HG02840 (cell line): ENCODE data around the gene ZNF771.
"Not testable (repeated sequence)": the region's sequence is repeated elsewhere in the genome, so short reads cannot be mapped to it uniquely, and the experiment has no call there.

Experiments used
- ATAC-seq: cut with Tn5 transposase; IDR thresholded peaks from one replicate; pipeline ENCODE4 v1.9.1; 2021; ENCODE audit warnings: mild to moderate bottlenecking, moderate library complexity, moderate number of reproducible peaks; ENCODE audit not compliant: unreplicated experiment, low FRiP score

The ZNF771 gene

DNA sequence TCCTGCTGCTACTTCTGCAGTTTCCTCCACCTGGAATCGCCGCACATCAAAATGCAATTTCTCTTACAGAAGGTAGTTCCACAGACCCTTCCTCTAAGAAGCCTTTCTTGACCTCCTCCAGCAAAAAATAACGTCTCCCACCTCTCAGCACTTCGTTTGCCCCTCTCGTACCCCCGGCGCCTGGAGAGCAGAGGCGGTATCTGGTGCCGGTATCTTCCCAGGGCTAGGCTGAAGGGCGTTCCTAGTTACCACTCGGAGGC is 21.9 kb downstream of the ZNF771 start:
- no peak for ATAC-seq

DNA sequence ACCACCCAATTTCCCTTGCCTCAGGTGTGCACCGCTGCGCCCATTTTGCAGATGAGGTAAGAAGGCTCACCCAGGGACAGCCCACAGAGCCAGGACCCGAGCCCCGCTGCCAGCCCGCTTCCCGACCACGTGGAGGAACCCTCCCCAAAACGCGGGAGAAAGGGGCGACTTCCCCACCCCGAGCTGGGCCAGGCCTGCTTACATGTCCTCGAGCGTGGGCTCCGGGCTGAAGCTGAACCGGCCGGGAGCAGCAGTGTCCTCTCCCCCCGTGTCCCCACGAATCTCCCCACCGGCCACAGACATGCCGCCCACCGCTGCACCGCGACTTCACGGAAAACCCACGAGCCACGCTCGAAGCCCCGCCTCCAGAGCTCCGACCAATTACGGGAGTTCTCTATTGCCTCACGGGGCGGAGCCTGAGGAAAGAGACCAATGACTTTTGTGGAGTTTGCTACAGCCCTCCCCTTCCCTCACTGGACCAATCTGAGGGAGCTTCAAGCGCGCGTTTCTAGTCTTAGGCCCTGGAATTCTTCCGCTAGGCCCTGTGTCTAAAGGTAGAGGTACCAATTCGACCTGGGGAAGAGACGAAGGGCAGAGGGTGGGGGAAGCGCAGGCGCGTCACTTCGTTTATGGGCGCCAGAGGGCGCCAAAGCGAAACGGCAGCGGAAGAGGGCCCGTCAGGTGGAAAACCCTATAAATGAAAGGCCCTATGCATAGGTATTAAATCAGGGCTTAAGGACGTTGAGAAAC is 22.4 kb downstream of the ZNF771 start, which contains the start of gene DCTPP1:
Gene DCTPP1 (minus strand): TSS at position 353 of the 750 bp plus-strand sequence. CDS start 50 bp downstream, at position 303.
- peak; percentile 98 for ATAC-seq

- peak; percentile 5 for ATAC-seq
Measured at GRCh38 chr16:30430428-30430970, 23.1 kb downstream of the ZNF771 start.

DNA sequence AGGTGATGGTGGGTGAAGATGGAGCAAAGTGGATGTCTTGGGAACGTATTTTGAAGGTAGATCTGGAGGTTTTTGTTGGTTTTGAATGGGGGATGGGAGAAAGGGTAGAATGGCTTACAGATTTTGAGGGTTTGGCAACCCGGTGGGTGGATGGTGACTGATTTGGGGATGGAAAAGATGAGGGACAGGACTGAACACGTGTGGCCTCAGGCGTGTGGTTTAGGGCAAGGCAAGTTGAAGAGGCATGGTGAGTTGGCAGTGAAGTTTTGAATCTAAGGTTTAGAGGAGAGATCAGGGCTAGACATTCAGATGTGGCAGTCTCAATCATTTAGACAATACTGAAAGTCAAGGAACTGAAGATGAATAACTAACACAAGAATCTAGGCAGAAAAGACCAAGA is 27.4 kb downstream of the ZNF771 start:
- no peak for ATAC-seq

DNA sequence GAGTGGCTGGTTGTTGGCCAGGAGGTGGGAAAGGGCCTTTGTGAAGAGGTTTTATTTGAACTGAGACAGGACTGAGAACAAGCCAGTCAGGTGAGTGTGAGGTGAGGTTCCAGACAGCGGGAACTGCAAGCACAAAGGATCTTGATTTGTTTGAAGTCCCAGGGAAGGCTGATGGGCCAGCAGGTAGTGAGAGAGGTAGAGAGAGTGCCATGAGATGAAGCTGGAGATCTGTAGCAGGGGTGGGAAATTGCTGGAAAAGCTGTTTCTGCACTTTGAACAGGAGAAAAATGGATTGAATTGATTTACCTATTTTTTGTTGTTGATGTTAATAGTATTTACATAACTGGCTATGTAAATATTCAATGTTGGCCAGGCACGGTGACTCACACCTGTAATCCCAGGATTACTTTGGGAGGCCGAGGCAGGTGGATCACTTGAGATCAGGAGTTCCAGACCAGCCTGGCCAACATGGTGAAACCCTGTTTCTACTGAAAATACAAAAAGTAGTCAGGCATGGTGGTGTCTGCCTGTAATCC is 30.2 kb downstream of the ZNF771 start:
- no peak for ATAC-seq

DNA sequence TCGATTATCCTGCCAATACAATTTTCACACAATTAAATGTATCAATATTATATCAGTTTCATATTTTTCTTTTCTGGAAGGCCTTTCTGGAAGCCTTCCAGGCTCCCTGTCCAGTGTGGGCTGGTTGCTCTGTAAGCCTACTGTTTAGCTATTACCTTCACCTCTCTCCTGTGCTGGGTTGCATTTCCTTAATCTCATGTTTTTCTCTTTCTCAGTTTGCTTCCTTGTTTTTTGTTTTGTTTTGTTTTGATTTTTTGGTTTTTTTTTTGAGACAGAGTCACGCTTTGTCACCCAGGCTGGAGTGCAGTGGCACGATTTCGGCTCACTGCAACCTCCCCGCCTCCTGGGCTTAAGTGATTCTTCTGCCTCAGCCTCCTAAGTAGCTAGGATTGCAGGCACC is 31.4 kb downstream of the ZNF771 start:
- no peak for ATAC-seq

GRCh38 chr16:30439720-30440348 is 32.4 kb downstream of the ZNF771 start:
- ATAC-seq: no peak

- ATAC-seq: no peak
Measured at GRCh38 chr16:30443631-30444030, 36.2 kb downstream of the ZNF771 start.

GRCh38 chr16:30444231-30445148 is 37.1 kb downstream of the ZNF771 start:
- no peak for ATAC-seq

- no peak for ATAC-seq
Measured at GRCh38 chr16:30445149-30445407, 37.7 kb downstream of the ZNF771 start.

DNA sequence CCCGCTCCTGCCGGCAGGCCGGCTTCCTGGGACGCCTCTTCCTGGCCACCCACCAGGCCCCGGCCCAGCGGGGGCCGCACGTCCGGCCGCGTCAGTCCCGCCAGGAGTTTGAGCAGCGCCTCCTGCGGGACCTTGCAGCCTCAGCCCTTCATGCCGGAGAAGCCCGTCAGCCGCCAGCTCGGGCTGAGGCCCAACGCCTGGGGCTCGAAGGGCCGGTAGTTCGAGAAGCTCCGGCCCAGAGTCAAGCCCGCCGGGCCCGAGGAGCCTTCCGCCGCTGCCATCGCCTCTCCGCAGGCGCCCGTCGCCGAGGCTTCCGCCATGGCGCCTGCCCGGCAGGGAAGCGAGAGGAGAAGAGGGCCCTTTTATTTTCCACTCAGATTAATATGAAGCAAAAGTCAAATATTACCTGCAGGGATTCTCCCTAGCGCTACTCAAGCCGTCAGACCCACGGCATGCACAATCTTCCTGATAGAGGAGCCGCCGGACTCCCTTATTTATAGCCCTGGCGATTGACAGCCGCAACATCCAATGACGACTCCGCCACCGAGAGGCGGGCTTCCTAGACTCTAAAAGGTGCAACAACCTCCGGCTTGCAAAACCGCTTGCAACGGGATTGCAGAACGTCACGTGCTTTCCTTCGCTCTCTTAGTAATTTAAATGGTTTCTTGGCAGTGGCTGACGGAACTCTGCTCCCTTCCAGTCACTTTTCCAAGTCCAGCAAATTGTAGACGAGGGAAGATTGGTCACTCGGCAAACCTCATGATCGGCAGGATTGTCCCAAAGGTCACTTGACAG is 38.2 kb downstream of the ZNF771 start, which contains the start of gene SEPHS2:
Gene SEPHS2 (minus strand): TSS at position 467 of the 795 bp plus-strand sequence. CDS start 147 bp downstream, at position 320.
- peak; percentile 68 for ATAC-seq

- ATAC-seq: no peak
Measured at GRCh38 chr16:30446203-30446595, 38.8 kb downstream of the ZNF771 start.

- ATAC-seq: no peak
Measured at GRCh38 chr16:30447512-30448226, 40.3 kb downstream of the ZNF771 start.

GRCh38 chr16:30449116-30449435 is 41.7 kb downstream of the ZNF771 start:
- no peak for ATAC-seq

DNA sequence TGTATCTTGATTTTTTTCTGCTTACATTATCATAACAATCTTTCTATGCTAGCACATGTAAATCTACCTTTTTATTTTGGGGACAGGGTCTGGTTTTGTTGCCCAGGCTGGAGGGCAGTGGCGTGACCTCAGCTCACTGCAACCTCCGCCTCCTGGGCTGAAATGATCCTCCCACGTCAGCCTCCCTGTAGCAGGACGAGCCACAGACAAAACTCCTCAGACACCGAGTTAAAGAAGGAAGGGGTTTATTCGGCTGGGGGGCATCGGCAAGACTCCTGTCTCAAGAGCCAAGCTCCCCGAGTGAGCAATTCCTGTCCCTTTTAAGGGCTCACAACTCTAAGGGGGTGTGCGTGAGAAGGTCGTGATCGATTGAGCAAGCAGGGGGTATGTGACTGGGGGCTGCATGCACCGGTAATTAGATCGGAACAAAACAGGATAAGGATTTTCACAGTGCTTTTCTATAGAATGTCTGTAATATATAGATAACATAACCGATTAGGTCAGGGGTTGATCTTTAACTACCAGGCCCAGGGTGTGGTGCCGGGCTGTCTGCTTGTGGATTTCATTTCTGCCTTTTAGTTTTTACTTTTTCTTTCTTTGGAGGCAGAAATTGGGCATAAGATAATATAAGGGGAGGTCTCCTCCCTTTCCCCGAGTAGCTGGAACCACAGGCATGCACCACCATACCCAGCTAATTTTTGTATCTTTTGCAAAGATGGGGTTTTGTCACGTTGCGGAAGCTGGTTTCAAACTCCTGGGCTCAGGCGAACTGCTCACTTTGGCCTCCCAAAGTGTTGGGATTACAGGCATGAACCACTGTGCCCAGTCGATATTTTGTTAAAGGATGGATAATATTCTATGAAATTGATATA is 45.5 kb downstream of the ZNF771 start:
- ATAC-seq: not testable (repeated sequence)

DNA sequence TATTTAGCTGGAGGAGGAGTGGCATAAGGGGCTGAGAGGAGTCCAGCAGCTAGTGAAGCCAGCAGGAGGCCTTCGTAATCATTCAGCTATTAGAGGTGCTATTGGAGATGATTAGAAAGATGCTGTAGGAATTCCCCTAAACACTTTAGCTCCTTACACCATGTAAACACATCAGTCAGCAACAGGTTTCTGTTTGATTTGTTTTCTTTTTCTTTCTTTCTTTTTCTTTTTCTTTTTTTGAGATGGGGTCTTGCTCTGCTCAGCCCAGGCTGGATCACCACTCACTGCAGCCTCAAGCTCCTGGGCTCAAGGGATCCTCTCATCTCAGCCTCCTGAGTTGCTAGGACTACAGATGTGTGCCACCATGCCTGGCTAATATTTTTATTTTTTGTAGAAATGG is 48.9 kb downstream of the ZNF771 start:
- ATAC-seq: no peak

GRCh38 chr16:30457256-30457655 is 49.9 kb downstream of the ZNF771 start:
- no peak for ATAC-seq

GRCh38 chr16:30457743-30458560 is 50.5 kb downstream of the ZNF771 start:
- no peak for ATAC-seq
